HepG2 (cell line): Measurements from ENCODE around the gene TRPT1. TPM values are rescaled to one million over a fixed set of nuclear protein-coding genes. Genes with fewer than 3 reads are reported as not detected.

Experiments
- AKAP8 ChIP-seq: sonication (generic); formaldehyde crosslinking; IDR thresholded peaks from 2 replicates; pipeline ENCODE4 v1.5.1; 2020; ENCODE audit warnings: mild to moderate bottlenecking, missing genetic modification reagents
- CAMTA2 ChIP-seq: sonication (generic); formaldehyde crosslinking; IDR thresholded peaks from 2 replicates; pipeline ENCODE4 v1.4.0; 2020; ENCODE audit warnings: mild to moderate bottlenecking, missing genetic modification reagents, borderline replicate concordance
- FOXJ3 ChIP-seq: sonication (generic); formaldehyde crosslinking; IDR thresholded peaks from 2 replicates; pipeline ENCODE4 v1.4.0; 2020; ENCODE audit warnings: missing genetic modification reagents, mild to moderate bottlenecking, borderline replicate concordance
- HIVEP1 ChIP-seq: sonication (generic); formaldehyde crosslinking; IDR thresholded peaks from 2 replicates; pipeline ENCODE4 v1.4.0; 2020; ENCODE audit warnings: mild to moderate bottlenecking, missing genetic modification reagents
- SNAI1 ChIP-seq: sonication (generic); formaldehyde crosslinking; IDR thresholded peaks from 2 replicates; pipeline ENCODE4 v1.5.0; 2020; ENCODE audit warnings: mild to moderate bottlenecking, missing genetic modification reagents, borderline replicate concordance
- TARDBP ChIP-seq: sonication (generic); formaldehyde crosslinking; IDR thresholded peaks from 2 replicates; pipeline ENCODE4 v1.8.0; 2022; ENCODE audit warnings: mild to moderate bottlenecking, missing genetic modification reagents
- ZIK1 ChIP-seq: sonication (generic); formaldehyde crosslinking; IDR thresholded peaks from 2 replicates; pipeline ENCODE4 v1.5.0; 2020; ENCODE audit warnings: mild to moderate bottlenecking, low read depth, missing genetic modification reagents, borderline replicate concordance
- ZKSCAN1 ChIP-seq: fragments of 150-350 bp; IDR thresholded peaks from 2 replicates; pipeline ENCODE4 v1.6.1; 2014; ENCODE audit warnings: low read length
- ZNF543 ChIP-seq: sonication (generic); formaldehyde crosslinking; IDR thresholded peaks from 2 replicates; pipeline ENCODE4 v1.4.0; 2020; ENCODE audit warnings: mild to moderate bottlenecking, missing genetic modification reagents
- ZNF549 ChIP-seq: sonication (generic); formaldehyde crosslinking; IDR thresholded peaks from 2 replicates; pipeline ENCODE4 v1.5.0; 2020; ENCODE audit warnings: missing genetic modification reagents
- ZNF724P ChIP-seq: sonication (generic); formaldehyde crosslinking; IDR thresholded peaks from 2 replicates; pipeline ENCODE4 v1.8.0; 2022; ENCODE audit warnings: missing genetic modification reagents, borderline replicate concordance
- ZNF776 ChIP-seq: sonication (generic); formaldehyde crosslinking; IDR thresholded peaks from 2 replicates; pipeline ENCODE4 v1.4.0; 2020; ENCODE audit warnings: mild to moderate bottlenecking, missing genetic modification reagents
- polyA plus RNA-seq, 8 experiments: library from polyadenylated mRNA; depleted of rRNA in 3 of 8; stranded (reverse) in 7 of 8; unstranded in 1 of 8; fragments of >200 nt; fragmentation: Illumina TruSeq in 4 of 8; extraction: Trizol in 4 of 8; gene quantifications; 2 replicates each; pipeline versions ENCODE4 v1.2.1 to v1.2.3, GENCODE V29; 2011 to 2016; ENCODE audit warnings: low read depth in 4 of 8, missing spikeins in 1 of 8, mixed read lengths in 1 of 8; ENCODE audit not compliant: insufficient read depth in 1 of 8
- total RNA-seq, 5 experiments: library from RNA; depleted of rRNA; stranded (reverse); fragments of >200 nt; fragmentation: Illumina TruSeq; extraction: Trizol; gene quantifications; 2 replicates each; pipeline ENCODE4 v1.2.3, GENCODE V29; 2016; ENCODE audit warnings: low read depth in 1 of 5
- TF ChIP-seq, protein P1 (sequence below): sonication (generic); formaldehyde crosslinking; IDR thresholded peaks from 2 replicates; pipeline ENCODE4 v1.4.0; 2020; ENCODE audit warnings: mild to moderate bottlenecking, missing genetic modification reagents
- TF ChIP-seq, protein P2 (sequence below): sonication (generic); formaldehyde crosslinking; IDR thresholded peaks from 2 replicates; pipeline ENCODE4 v1.4.0; 2020; ENCODE audit warnings: missing genetic modification reagents
- TF ChIP-seq, protein P3 (sequence below): sonication (generic); formaldehyde crosslinking; IDR thresholded peaks from 2 replicates; pipeline ENCODE4 v1.4.0; 2020; ENCODE audit warnings: mild to moderate bottlenecking, missing genetic modification reagents
- TF ChIP-seq, protein P4 (sequence below): sonication (generic); formaldehyde crosslinking; IDR thresholded peaks from 2 replicates; pipeline ENCODE4 v1.4.0; 2020; ENCODE audit warnings: missing genetic modification reagents

TRPT1 gene
- total and polyA plus RNA-seq, 2 of the 13 experiments (the other 11 are each of a cell fraction or from before 2014, with no cell fraction given): 24.8 to 40.7 TPM

DNA sequence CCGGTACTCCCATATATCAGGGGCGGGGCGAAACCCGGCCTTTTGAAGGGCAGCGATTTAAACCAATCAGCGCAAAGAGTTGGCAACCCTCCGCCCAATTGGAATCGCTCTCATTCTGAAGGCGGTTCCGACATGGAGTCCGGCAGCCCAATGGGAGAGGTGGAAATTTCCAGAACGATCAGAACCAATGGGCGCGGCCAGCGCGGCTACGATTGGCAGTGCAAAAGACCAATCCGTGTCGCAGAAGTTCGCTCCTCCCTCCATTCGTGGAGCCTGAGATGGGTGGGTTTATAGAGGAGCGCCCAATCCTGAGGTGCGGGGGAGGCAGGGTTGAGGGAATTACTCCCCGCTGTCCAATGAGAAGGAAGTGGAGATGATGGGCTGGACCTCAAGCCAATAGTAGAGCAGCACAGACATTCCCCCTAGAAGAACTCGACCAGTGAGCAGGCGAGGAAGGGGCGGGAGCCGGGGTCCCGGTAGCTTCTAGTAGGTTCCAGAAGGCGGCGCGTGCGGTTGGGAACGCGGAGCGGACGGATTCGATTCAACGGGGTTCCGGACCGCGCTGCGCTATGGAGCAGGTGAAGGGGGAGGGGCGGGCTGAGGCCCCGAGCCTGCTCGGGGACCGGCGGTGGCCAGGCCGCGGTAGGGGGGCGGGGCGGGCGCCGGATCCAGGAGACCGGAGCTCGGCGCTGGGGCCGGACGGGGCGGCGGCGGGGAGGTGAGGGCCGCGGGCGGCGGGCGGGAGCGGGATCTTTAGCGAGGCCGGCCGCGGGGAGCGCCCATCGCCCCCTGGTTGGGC, 40.1 kb downstream of the TRPT1 start, which contains the start of gene STIP1 (continued):
- TF ChIP-seq ZNF549 (no peak), FOXJ3 (CRISPR knock-in tag) (no peak), ZNF724P (CRISPR knock-in tag) (no peak), SNAI1 (CRISPR knock-in tag) (no peak), TARDBP (CRISPR knock-in tag) (peak; percentile 5; the same call in 1 of the 2 replicates), ZNF776 (peak; percentile 24; the same call in 1 of the 2 replicates), CAMTA2 (CRISPR knock-in tag) (no peak), ZNF543 (0 out of 2 replicates have a peak, but pooled peaks have one; percentile 1), HIVEP1 (CRISPR knock-in tag) (no peak), ZIK1 (CRISPR knock-in tag) (0 out of 2 replicates have a peak, but pooled peaks have one; percentile 29), ZKSCAN1 (no peak), AKAP8 (no peak)
- TF ChIP-seq, protein P1, sequence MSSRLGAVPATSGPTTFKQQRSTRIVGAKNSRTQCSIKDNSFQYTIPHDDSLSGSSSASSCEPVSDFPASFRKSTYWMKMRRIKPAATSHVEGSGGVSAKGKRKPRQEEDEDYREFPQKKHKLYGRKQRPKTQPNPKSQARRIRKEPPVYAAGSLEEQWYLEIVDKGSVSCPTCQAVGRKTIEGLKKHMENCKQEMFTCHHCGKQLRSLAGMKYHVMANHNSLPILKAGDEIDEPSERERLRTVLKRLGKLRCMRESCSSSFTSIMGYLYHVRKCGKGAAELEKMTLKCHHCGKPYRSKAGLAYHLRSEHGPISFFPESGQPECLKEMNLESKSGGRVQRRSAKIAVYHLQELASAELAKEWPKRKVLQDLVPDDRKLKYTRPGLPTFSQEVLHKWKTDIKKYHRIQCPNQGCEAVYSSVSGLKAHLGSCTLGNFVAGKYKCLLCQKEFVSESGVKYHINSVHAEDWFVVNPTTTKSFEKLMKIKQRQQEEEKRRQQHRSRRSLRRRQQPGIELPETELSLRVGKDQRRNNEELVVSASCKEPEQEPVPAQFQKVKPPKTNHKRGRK (CRISPR knock-in tag): no peak
- TF ChIP-seq, protein P2, sequence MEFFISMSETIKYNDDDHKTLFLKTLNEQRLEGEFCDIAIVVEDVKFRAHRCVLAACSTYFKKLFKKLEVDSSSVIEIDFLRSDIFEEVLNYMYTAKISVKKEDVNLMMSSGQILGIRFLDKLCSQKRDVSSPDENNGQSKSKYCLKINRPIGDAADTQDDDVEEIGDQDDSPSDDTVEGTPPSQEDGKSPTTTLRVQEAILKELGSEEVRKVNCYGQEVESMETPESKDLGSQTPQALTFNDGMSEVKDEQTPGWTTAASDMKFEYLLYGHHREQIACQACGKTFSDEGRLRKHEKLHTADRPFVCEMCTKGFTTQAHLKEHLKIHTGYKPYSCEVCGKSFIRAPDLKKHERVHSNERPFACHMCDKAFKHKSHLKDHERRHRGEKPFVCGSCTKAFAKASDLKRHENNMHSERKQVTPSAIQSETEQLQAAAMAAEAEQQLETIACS: 0 out of 2 replicates have a peak, but pooled peaks have one; percentile 10
- TF ChIP-seq, protein P3, sequence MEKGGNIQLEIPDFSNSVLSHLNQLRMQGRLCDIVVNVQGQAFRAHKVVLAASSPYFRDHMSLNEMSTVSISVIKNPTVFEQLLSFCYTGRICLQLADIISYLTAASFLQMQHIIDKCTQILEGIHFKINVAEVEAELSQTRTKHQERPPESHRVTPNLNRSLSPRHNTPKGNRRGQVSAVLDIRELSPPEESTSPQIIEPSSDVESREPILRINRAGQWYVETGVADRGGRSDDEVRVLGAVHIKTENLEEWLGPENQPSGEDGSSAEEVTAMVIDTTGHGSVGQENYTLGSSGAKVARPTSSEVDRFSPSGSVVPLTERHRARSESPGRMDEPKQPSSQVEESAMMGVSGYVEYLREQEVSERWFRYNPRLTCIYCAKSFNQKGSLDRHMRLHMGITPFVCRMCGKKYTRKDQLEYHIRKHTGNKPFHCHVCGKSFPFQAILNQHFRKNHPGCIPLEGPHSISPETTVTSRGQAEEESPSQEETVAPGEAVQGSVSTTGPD (CRISPR knock-in tag): no peak
- TF ChIP-seq, protein P4, sequence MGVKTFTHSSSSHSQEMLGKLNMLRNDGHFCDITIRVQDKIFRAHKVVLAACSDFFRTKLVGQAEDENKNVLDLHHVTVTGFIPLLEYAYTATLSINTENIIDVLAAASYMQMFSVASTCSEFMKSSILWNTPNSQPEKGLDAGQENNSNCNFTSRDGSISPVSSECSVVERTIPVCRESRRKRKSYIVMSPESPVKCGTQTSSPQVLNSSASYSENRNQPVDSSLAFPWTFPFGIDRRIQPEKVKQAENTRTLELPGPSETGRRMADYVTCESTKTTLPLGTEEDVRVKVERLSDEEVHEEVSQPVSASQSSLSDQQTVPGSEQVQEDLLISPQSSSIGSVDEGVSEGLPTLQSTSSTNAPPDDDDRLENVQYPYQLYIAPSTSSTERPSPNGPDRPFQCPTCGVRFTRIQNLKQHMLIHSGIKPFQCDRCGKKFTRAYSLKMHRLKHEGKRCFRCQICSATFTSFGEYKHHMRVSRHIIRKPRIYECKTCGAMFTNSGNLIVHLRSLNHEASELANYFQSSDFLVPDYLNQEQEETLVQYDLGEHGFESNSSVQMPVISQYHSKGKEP (CRISPR knock-in tag): peak; percentile 73; the same call in 1 of the 2 replicates
